ENCODE measurements around the gene ARID1B. TPM values are rescaled to one million over a fixed set of nuclear protein-coding genes. Genes with fewer than 3 reads are reported as not detected.

ARID1B gene
- total and polyA plus RNA-seq, 10 of the 15 experiments (the other 5 are each of a cell fraction or from before 2014, with no cell fraction given): 24.7 to 133 (median 54.6) TPM

DNA sequence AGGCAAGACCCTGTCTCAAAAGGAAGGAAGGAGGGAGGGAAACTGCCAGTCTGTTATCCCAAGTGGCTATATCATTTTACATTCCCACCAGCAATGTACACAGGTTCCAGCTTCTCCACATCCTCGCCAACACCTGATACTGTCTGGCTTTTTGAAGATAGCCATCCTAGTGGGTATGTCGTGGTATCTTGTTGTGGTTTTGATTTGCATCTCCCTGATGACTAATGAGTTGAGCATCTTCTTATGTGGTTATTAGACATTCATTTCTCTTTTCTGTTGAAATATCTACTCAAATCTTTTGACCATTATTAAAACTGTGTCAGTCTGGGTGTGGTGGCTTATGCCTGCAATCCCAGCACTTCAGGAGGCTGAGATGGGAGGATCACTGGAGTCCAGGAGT lies 47.9 kb upstream of the ARID1B start (continued):
- TF ChIP-seq, protein P1, sequence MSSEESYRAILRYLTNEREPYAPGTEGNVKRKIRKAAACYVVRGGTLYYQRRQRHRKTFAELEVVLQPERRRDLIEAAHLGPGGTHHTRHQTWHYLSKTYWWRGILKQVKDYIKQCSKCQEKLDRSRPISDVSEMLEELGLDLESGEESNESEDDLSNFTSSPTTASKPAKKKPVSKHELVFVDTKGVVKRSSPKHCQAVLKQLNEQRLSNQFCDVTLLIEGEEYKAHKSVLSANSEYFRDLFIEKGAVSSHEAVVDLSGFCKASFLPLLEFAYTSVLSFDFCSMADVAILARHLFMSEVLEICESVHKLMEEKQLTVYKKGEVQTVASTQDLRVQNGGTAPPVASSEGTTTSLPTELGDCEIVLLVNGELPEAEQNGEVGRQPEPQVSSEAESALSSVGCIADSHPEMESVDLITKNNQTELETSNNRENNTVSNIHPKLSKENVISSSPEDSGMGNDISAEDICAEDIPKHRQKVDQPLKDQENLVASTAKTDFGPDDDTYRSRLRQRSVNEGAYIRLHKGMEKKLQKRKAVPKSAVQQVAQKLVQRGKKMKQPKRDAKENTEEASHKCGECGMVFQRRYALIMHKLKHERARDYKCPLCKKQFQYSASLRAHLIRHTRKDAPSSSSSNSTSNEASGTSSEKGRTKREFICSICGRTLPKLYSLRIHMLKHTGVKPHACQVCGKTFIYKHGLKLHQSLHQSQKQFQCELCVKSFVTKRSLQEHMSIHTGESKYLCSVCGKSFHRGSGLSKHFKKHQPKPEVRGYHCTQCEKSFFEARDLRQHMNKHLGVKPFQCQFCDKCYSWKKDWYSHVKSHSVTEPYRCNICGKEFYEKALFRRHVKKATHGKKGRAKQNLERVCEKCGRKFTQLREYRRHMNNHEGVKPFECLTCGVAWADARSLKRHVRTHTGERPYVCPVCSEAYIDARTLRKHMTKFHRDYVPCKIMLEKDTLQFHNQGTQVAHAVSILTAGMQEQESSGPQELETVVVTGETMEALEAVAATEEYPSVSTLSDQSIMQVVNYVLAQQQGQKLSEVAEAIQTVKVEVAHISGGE (CRISPR knock-in tag; IDR thresholded peaks at IDR 0.05): no peak
- TF ChIP-seq NR2C2 (IDR thresholded peaks at IDR 0.05; ENCODE audit: borderline replicate concordance, control insufficient read depth, insufficient read length, low read depth) (no peak), DPF2 (IDR thresholded peaks at IDR 0.05) (peak; percentile 57; the same call in 1 of the 2 replicates), TCF7 (IDR thresholded peaks at IDR 0.05; ENCODE audit: borderline replicate concordance) (peak; percentile 95), NFYB (IDR thresholded peaks at IDR 0.05; ENCODE audit: insufficient read depth, low read depth, low read length) (no peak), WRNIP1 (IDR thresholded peaks at IDR 0.05; ENCODE audit: borderline replicate concordance, low read depth, low read length) (no peak), CHD4 (IDR thresholded peaks at IDR 0.05) (no peak), KDM1A (IDR thresholded peaks at IDR 0.05; ENCODE audit: borderline replicate concordance) (no peak), RBBP5 (conservative IDR thresholded peaks at IDR 0.05) (no peak), RB1 (IDR thresholded peaks at IDR 0.05; ENCODE audit: borderline replicate concordance) (no peak), PML (IDR thresholded peaks at IDR 0.05; ENCODE audit: low read length) (no peak), YBX1 (IDR thresholded peaks at IDR 0.05) (no peak), NR2F1 (conservative IDR thresholded peaks at IDR 0.05) (no peak), STAT1 (conservative IDR thresholded peaks at IDR 0.05) (no peak), SP1 (IDR thresholded peaks at IDR 0.05; ENCODE audit: low read depth, low read length) (no peak), SRF (IDR thresholded peaks at IDR 0.05; ENCODE audit: low read depth in 2 of 2, low read length in 2 of 2) (no peak), CHD2 (IDR thresholded peaks at IDR 0.05; ENCODE audit: borderline replicate concordance, low read depth, low read length) (no peak), MYB (IDR thresholded peaks at IDR 0.05; ENCODE audit: borderline replicate concordance, low read depth, low read length) (no peak), BHLHE40 (IDR thresholded peaks at IDR 0.05; ENCODE audit: borderline replicate concordance in 1 of 2, low read depth in 2 of 2, low read length in 1 of 2) (peak in 1 of 2 experiments; percentile 21; a peak in 1 of 4 replicates), NFIC (IDR thresholded peaks at IDR 0.05; ENCODE audit: low read depth, low read length) (peak; percentile 67; the same call in 1 of the 2 replicates), SREBF1 (IDR thresholded peaks at IDR 0.05; ENCODE audit: low read length) (no peak), ZZZ3 (IDR thresholded peaks at IDR 0.05; ENCODE audit: control insufficient read depth, insufficient read length, low read depth) (no peak), EGR1 (IDR thresholded peaks at IDR 0.05; ENCODE audit: borderline replicate concordance in 1 of 2, low read depth in 2 of 2, low read length in 2 of 2) (no peak)
- TF ChIP-seq, protein P2, sequence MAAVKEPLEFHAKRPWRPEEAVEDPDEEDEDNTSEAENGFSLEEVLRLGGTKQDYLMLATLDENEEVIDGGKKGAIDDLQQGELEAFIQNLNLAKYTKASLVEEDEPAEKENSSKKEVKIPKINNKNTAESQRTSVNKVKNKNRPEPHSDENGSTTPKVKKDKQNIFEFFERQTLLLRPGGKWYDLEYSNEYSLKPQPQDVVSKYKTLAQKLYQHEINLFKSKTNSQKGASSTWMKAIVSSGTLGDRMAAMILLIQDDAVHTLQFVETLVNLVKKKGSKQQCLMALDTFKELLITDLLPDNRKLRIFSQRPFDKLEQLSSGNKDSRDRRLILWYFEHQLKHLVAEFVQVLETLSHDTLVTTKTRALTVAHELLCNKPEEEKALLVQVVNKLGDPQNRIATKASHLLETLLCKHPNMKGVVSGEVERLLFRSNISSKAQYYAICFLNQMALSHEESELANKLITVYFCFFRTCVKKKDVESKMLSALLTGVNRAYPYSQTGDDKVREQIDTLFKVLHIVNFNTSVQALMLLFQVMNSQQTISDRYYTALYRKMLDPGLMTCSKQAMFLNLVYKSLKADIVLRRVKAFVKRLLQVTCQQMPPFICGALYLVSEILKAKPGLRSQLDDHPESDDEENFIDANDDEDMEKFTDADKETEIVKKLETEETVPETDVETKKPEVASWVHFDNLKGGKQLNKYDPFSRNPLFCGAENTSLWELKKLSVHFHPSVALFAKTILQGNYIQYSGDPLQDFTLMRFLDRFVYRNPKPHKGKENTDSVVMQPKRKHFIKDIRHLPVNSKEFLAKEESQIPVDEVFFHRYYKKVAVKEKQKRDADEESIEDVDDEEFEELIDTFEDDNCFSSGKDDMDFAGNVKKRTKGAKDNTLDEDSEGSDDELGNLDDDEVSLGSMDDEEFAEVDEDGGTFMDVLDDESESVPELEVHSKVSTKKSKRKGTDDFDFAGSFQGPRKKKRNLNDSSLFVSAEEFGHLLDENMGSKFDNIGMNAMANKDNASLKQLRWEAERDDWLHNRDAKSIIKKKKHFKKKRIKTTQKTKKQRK (IDR thresholded peaks at IDR 0.05; ENCODE audit: low read depth, low read length): no peak
- TF ChIP-seq, protein P3, sequence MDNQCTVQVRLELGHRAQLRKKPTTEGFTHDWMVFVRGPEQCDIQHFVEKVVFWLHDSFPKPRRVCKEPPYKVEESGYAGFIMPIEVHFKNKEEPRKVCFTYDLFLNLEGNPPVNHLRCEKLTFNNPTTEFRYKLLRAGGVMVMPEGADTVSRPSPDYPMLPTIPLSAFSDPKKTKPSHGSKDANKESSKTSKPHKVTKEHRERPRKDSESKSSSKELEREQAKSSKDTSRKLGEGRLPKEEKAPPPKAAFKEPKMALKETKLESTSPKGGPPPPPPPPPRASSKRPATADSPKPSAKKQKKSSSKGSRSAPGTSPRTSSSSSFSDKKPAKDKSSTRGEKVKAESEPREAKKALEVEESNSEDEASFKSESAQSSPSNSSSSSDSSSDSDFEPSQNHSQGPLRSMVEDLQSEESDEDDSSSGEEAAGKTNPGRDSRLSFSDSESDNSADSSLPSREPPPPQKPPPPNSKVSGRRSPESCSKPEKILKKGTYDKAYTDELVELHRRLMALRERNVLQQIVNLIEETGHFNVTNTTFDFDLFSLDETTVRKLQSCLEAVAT (IDR thresholded peaks at IDR 0.05): 0 out of 2 replicates have a peak, but pooled peaks have one; percentile 22

All from GM12878 (cell line).